ENCODE results near the gene CMYA5. TPM values are rescaled to one million over a fixed set of nuclear protein-coding genes. Genes with fewer than 3 reads are reported as not detected.

Gene CMYA5
- total and polyA plus RNA-seq, 9 of the 15 experiments (the other 6 are each of a cell fraction or from before 2014, with no cell fraction given) = 0.18 to 1.1 (median 0.32) TPM

DNA sequence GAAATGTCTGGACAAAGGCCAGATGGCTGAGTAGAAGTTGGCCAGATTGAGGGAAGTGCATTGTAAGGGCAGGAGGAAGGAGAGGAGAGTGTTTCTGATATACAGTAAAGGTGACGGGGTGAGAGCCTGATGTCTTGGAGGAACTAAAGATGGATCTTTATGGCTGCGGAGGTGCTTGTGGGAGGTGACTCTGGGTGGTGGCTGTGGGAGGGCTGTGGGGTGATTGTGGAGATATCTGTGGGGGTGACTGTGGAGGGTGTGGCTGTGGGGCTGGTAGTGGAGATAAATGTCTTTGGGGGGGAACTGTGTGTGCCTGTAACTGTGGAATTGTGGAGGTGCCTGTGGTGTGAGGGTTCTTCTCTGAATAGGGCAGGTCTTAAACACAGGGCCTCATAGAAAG is 121.4 kb downstream of the CMYA5 start (continued):
- TF ChIP-seq, protein P1, sequence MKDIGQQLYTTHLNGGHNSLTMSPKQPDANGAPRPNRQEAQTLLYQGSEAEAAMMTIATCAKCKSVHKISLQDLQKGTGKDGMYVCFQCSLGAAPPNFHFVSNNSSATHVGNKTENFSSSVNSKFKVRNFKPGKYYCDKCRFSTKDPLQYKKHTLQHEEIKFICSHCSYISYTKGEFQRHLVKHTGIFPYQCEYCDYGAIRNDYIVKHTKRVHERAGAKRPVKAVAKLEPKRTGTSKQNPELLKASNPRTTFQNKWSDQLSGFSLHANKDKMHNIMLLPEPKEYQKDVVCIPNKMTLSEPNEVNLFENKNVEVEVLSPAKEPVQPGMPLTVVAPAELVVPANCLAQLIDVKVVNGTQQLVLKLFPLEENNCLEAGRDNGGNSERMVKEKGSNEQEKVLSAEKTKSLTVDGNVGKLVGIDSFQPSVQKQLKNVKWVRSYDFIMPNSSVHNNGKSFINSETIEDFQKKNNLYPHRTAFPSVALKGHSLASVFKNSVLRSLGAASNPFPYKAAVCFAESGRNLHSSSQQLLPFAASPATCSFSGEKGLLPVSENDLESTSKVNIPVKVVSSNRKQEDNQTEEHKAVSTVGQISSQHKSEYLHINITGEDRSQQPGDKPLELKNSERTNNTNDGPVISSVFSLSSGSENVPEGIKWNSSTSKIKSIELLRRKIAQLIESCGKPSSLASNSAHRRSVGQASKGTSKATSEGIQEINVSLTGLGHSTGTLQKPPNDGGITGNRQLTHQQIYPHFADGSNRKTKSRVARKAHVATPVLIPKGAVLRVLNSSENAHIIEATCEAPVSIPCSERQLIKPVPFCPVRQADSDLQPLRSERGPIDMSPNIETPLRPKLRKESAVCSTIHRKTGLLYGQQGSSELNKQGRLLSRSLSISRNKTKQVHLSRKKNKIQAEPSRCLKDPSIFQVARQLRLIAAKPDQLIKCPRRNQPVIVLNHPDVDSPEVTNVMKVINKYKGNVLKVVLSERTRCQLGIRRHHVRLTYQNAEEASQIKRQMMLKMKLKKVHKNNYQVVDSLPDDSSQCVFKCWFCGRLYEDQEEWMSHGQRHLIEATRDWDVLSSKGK (CRISPR knock-in tag; IDR thresholded peaks at IDR 0.05) = no peak
- no peak for TF ChIP-seq ZNF76 (CRISPR knock-in tag; IDR thresholded peaks at IDR 0.05; ENCODE audit: borderline replicate concordance)
- TF ChIP-seq MYNN (IDR thresholded peaks at IDR 0.05) = peak; percentile 74; the same call in 1 of the 2 replicates
- TF ChIP-seq MYNN (CRISPR knock-in tag; IDR thresholded peaks at IDR 0.05) = no peak
- TF ChIP-seq PCBP1 (IDR thresholded peaks at IDR 0.05; ENCODE audit: low read depth, low read length, poor library complexity, severe bottlenecking) = no peak
- TF ChIP-seq THRAP3 (IDR thresholded peaks at IDR 0.05; ENCODE audit: borderline replicate concordance) = no peak
- no peak for TF ChIP-seq ZNF311 (CRISPR knock-in tag; IDR thresholded peaks at IDR 0.05)
- TF ChIP-seq MTA3 (IDR thresholded peaks at IDR 0.05; ENCODE audit: borderline replicate concordance) = 0 out of 2 replicates have a peak, but pooled peaks have one; percentile 43
- TF ChIP-seq MXI1 (IDR thresholded peaks at IDR 0.05; ENCODE audit: low read depth, low read length) = no peak
- TF ChIP-seq, protein P2, sequence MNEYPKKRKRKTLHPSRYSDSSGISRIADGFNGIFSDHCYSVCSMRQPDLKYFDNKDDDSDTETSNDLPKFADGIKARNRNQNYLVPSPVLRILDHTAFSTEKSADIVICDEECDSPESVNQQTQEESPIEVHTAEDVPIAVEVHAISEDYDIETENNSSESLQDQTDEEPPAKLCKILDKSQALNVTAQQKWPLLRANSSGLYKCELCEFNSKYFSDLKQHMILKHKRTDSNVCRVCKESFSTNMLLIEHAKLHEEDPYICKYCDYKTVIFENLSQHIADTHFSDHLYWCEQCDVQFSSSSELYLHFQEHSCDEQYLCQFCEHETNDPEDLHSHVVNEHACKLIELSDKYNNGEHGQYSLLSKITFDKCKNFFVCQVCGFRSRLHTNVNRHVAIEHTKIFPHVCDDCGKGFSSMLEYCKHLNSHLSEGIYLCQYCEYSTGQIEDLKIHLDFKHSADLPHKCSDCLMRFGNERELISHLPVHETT (CRISPR knock-in tag; conservative IDR thresholded peaks at IDR 0.05 in 1 of 2, IDR thresholded peaks at IDR 0.05 in 1 of 2) = no peak
- TF ChIP-seq HDAC8 (tag; IDR thresholded peaks at IDR 0.05) = no peak
- peak; percentile 90 to 91 for TF ChIP-seq KDM1A (IDR thresholded peaks at IDR 0.05)
- TF ChIP-seq, protein P3, sequence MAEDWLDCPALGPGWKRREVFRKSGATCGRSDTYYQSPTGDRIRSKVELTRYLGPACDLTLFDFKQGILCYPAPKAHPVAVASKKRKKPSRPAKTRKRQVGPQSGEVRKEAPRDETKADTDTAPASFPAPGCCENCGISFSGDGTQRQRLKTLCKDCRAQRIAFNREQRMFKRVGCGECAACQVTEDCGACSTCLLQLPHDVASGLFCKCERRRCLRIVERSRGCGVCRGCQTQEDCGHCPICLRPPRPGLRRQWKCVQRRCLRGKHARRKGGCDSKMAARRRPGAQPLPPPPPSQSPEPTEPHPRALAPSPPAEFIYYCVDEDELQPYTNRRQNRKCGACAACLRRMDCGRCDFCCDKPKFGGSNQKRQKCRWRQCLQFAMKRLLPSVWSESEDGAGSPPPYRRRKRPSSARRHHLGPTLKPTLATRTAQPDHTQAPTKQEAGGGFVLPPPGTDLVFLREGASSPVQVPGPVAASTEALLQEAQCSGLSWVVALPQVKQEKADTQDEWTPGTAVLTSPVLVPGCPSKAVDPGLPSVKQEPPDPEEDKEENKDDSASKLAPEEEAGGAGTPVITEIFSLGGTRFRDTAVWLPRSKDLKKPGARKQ (CRISPR knock-in tag; IDR thresholded peaks at IDR 0.05) = no peak
- no peak for TF ChIP-seq BHLHE40 (IDR thresholded peaks at IDR 0.05; ENCODE audit: low read length)
- TF ChIP-seq RCOR1 (IDR thresholded peaks at IDR 0.05; ENCODE audit: borderline replicate concordance in 1 of 2, low read depth in 2 of 2, low read length in 2 of 2) = peak; percentile 48 to 83; a peak in 3 of 4 replicates
- no peak for TF ChIP-seq ADNP (tag; IDR thresholded peaks at IDR 0.05)
- no peak for TF ChIP-seq MAFK (IDR thresholded peaks at IDR 0.05; ENCODE audit: low read length)
- peak; percentile 93 for TF ChIP-seq SMARCE1 (IDR thresholded peaks at IDR 0.05)
- TF ChIP-seq, protein P4, sequence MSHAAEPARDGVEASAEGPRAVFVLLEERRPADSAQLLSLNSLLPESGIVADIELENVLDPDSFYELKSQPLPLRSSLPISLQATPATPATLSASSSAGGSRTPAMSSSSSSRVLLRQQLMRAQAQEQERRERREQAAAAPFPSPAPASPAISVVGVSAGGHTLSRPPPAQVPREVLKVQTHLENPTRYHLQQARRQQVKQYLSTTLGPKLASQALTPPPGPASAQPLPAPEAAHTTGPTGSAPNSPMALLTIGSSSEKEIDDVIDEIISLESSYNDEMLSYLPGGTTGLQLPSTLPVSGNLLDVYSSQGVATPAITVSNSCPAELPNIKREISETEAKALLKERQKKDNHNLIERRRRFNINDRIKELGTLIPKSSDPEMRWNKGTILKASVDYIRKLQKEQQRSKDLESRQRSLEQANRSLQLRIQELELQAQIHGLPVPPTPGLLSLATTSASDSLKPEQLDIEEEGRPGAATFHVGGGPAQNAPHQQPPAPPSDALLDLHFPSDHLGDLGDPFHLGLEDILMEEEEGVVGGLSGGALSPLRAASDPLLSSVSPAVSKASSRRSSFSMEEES (CRISPR knock-in tag; IDR thresholded peaks at IDR 0.05) = no peak
- peak in 1 of 2 experiments; percentile 65; a peak in 1 of 3 replicates for TF ChIP-seq CBX3 (IDR thresholded peaks at IDR 0.05; ENCODE audit: borderline replicate concordance in 1 of 2, low read length in 2 of 2)
- TF ChIP-seq MAZ (CRISPR knock-in tag; conservative IDR thresholded peaks at IDR 0.05 in 1 of 2, IDR thresholded peaks at IDR 0.05 in 1 of 2) = peak in 1 of 2 experiments; percentile 66; a peak in 1 of 4 replicates

Data from K562 (cell line).